H9 (cell line): ENCODE data around the gene MTFP1. TPM values are rescaled to one million over a fixed set of nuclear protein-coding genes. Genes with fewer than 3 reads are reported as not detected.
"Not testable (repeated sequence)": the region's sequence is repeated elsewhere in the genome, so short reads cannot be mapped to it uniquely, and the experiment has no call there.

Experiments used
- DNase-seq: peaks from one replicate; pipeline ENCODE4 v3.0.0-alpha.2; 2017
- H2AFZ ChIP-seq: one replicate; pipeline ENCODE4 v1.6.1; 2013; ENCODE audit warnings: mild to moderate bottlenecking, low read length, control low read depth, moderate library complexity
- H2AK5ac ChIP-seq: 2 replicates; pipeline ENCODE4 v1.6.1; 2013; ENCODE audit warnings: low read length, control low read depth, mixed read lengths; ENCODE audit not compliant: insufficient read length
- H2BK120ac ChIP-seq: one replicate; pipeline ENCODE4 v1.6.1; 2013; ENCODE audit warnings: low read depth, mild to moderate bottlenecking, low read length, control low read depth, inconsistent platforms; ENCODE audit not compliant: poor library complexity, severe bottlenecking
- H2BK12ac ChIP-seq: 2 replicates; pipeline ENCODE4 v1.6.1; 2013; ENCODE audit warnings: low read length, control low read depth, mixed read lengths, low read depth; ENCODE audit not compliant: insufficient read length
- H2BK15ac ChIP-seq: 2 replicates; pipeline ENCODE4 v1.6.1; 2013; ENCODE audit warnings: low read depth, low read length, control low read depth
- H2BK20ac ChIP-seq: one replicate; pipeline ENCODE4 v1.6.1; 2013; ENCODE audit warnings: low read depth, mild to moderate bottlenecking, low read length, control low read depth, inconsistent platforms; ENCODE audit not compliant: poor library complexity, severe bottlenecking
- H2BK5ac ChIP-seq: 2 replicates; pipeline ENCODE4 v1.6.1; 2013; ENCODE audit warnings: low read length, control low read depth, mixed read lengths; ENCODE audit not compliant: insufficient read length
- H3K14ac ChIP-seq: 2 replicates; pipeline ENCODE4 v1.6.1; 2013; ENCODE audit warnings: low read length, control low read depth; ENCODE audit not compliant: insufficient read depth
- H3K18ac ChIP-seq: 2 replicates; pipeline ENCODE4 v1.6.1; 2013; ENCODE audit warnings: low read depth, mild to moderate bottlenecking, mixed read lengths, low read length, control low read depth; ENCODE audit not compliant: insufficient read length
- H3K23ac ChIP-seq: 2 replicates; pipeline ENCODE4 v1.6.1; 2013; ENCODE audit warnings: low read length, control low read depth, mixed read lengths, low read depth; ENCODE audit not compliant: insufficient read length
- H3K23me2 ChIP-seq: 2 replicates; pipeline ENCODE4 v1.6.1; 2013; ENCODE audit warnings: low read depth, mild to moderate bottlenecking, mixed read lengths, low read length, control low read depth; ENCODE audit not compliant: insufficient read length, poor library complexity, severe bottlenecking
- H3K27ac ChIP-seq: 2 replicates; pipeline ENCODE4 v1.5.1; 2013; ENCODE audit warnings: low read length, control low read depth, mixed read lengths, low read depth; ENCODE audit not compliant: insufficient read length
- H3K27me3 ChIP-seq: 2 replicates; pipeline ENCODE4 v1.6.1; 2013; ENCODE audit warnings: low read length, control low read depth, inconsistent platforms; ENCODE audit not compliant: insufficient read depth
- H3K4ac ChIP-seq: 2 replicates; pipeline ENCODE4 v1.6.1; 2013; ENCODE audit warnings: low read depth, mild to moderate bottlenecking, control low read depth, inconsistent platforms, low read length, moderate library complexity
- H3K4me1 ChIP-seq: 2 replicates; pipeline ENCODE4 v1.6.1; 2013; ENCODE audit warnings: low read length, control low read depth, inconsistent platforms; ENCODE audit not compliant: insufficient read depth
- H3K4me2 ChIP-seq: 2 replicates; pipeline ENCODE4 v1.6.1; 2013; ENCODE audit warnings: low read length, control low read depth, mixed read lengths; ENCODE audit not compliant: insufficient read length, insufficient read depth
- H3K56ac ChIP-seq: 2 replicates; pipeline ENCODE4 v1.6.1; 2013; ENCODE audit warnings: low read depth, mild to moderate bottlenecking, mixed read lengths, low read length, control low read depth; ENCODE audit not compliant: insufficient read length
- H3K79me1 ChIP-seq: 2 replicates; pipeline ENCODE4 v1.6.1; 2013; ENCODE audit warnings: low read depth, mild to moderate bottlenecking, moderate library complexity, low read length, control low read depth, inconsistent platforms; ENCODE audit not compliant: insufficient read depth, poor library complexity, severe bottlenecking
- H3K79me2 ChIP-seq: 2 replicates; pipeline ENCODE4 v1.6.1; 2013; ENCODE audit warnings: low read length, control low read depth, inconsistent platforms; ENCODE audit not compliant: insufficient read depth
- H3K9ac ChIP-seq: 2 replicates; pipeline ENCODE4 v1.6.1; 2013; ENCODE audit warnings: low read length, control low read depth, mixed read lengths; ENCODE audit not compliant: insufficient read length; ENCODE audit errors: extremely low read depth
- H3K9me3 ChIP-seq: one replicate; pipeline ENCODE4 v1.6.1; 2013; ENCODE audit warnings: low read depth, low read length, inconsistent platforms; ENCODE audit not compliant: control insufficient read depth
- H3T11ph ChIP-seq: one replicate; pipeline ENCODE4 v1.6.1; 2013; ENCODE audit warnings: mild to moderate bottlenecking, low read length, control low read depth, inconsistent platforms
- H4K20me1 ChIP-seq: one replicate; pipeline ENCODE4 v1.6.1; 2013; ENCODE audit not compliant: control insufficient read depth, insufficient read length, insufficient read depth
- H4K5ac ChIP-seq: 2 replicates; pipeline ENCODE4 v1.6.1; 2013; ENCODE audit warnings: low read depth, mild to moderate bottlenecking, mixed read lengths, low read length, control low read depth; ENCODE audit not compliant: insufficient read length
- H4K8ac ChIP-seq: replicated peaks from 2 replicates; pipeline ENCODE4 v1.6.1; 2013; ENCODE audit warnings: low read length, control low read depth, mixed read lengths, low read depth; ENCODE audit not compliant: insufficient read length
- H4K91ac ChIP-seq: 2 replicates; pipeline ENCODE4 v1.6.1; 2013; ENCODE audit warnings: low read depth, mild to moderate bottlenecking, moderate library complexity, mixed read lengths, low read length, control low read depth; ENCODE audit not compliant: insufficient read length
- H3K27ac Mint-ChIP-seq, 3 experiments: 2 replicates in 2 of 3; 3 replicates in 1 of 3; pipeline ENCODE4 v1.8.0; 2020 to 2021; ENCODE audit warnings: mixed read lengths in 3 of 3, mild to moderate bottlenecking in 1 of 3, moderate library complexity in 1 of 3
- H3K27me3 Mint-ChIP-seq: 2 replicates; pipeline ENCODE4 v1.8.0; 2021; ENCODE audit warnings: low read depth, mild to moderate bottlenecking, moderate library complexity, mixed read lengths
- H3K36me3 Mint-ChIP-seq, 3 experiments: 2 replicates in 2 of 3; 3 replicates in 1 of 3; pipeline ENCODE4 v1.8.0; 2020 to 2021; ENCODE audit warnings: low read depth in 3 of 3, mixed read lengths in 3 of 3; ENCODE audit not compliant: insufficient read depth in 1 of 3
- H3K4me1 Mint-ChIP-seq, 2 experiments: 2 replicates each; pipeline ENCODE4 v1.8.0; 2020; ENCODE audit warnings: mixed read lengths in 2 of 2
- H3K4me3 Mint-ChIP-seq, 2 experiments: 2 replicates in 1 of 2; 3 replicates in 1 of 2; pipeline ENCODE4 v1.8.0; 2020 to 2021; ENCODE audit warnings: mild to moderate bottlenecking in 2 of 2, mixed read lengths in 2 of 2, moderate library complexity in 1 of 2
- H3K9me3 Mint-ChIP-seq, 2 experiments: 2 replicates in 1 of 2; 3 replicates in 1 of 2; pipeline ENCODE4 v1.8.0; 2020; ENCODE audit warnings: mild to moderate bottlenecking in 2 of 2, mixed read lengths in 2 of 2, moderate library complexity in 1 of 2
- CTCF ChIP-seq: fragments of 200-600 bp; sonication (generic); conservative IDR thresholded peaks from 3 replicates; pipeline ENCODE4 v1.8.0; 2021; ENCODE audit warnings: antibody characterized with exemption, mild to moderate bottlenecking
- WGBS: extraction: QIAGEN DNeasy Blood & Tissue Kit; methylation state at CpG from one replicate; pipeline ENCODE4 v1.1.7; 2013; ENCODE audit warnings: missing lambda C conversion rate, low lambda C conversion rate, mixed read lengths; ENCODE audit not compliant: insufficient read length; ENCODE audit errors: extremely low coverage; 5-methylcytosine and 5-hydroxymethylcytosine counted together
- total RNA-seq: library from RNA; stranded (reverse); gene quantifications from 2 replicates; pipeline ENCODE4 v1.2.1, GENCODE V29; 2021

MTFP1 gene
- total RNA-seq, 1 experiment from 2014 or later = 46.8 TPM

GRCh38 chr22:30460147-30460546 lies 34.6 kb downstream of the MTFP1 start:
- Histone ChIP-seq H2BK20ac (no peak overlapping the region), H4K20me1 (no peaks in the 10 kb centered on the region), H3K56ac (no peak overlapping the region), H2BK120ac (no peak overlapping the region), H3K27me3 (no peaks in the 10 kb centered on the region), H3T11ph (no peak overlapping the region), H4K8ac (no peak overlapping the region), H2AK5ac (no peak overlapping the region), H2BK15ac (no peak overlapping the region), H2BK12ac (no peak overlapping the region), H3K23me2 (no peaks in the 10 kb centered on the region), H3K27ac (no peak overlapping the region), H3K9me3 (no peaks in the 10 kb centered on the region), H3K4ac (no peak overlapping the region), H2BK5ac (no peak overlapping the region), H3K79me1 (no peaks in the 10 kb centered on the region), H3K9ac (no peak overlapping the region), H3K18ac (no peak overlapping the region), H3K4me1 (no peaks in the 10 kb centered on the region), H4K91ac (no peak overlapping the region), H2AFZ (no peak overlapping the region), H4K5ac (no peak overlapping the region), H3K23ac (no peak overlapping the region), H3K14ac (no peak overlapping the region), H3K79me2 (no peaks in the 10 kb centered on the region), H3K4me2 (no peak overlapping the region)
- no peak for DNase-seq
- no CpG with 5 or more reads among the region's 4 CpGs for WGBS
- H3K4me1 Mint-ChIP-seq = peaks cover 3 to 9% of the 10 kb centered on the region in 2 experiments; a peak in 3 of 4 replicates
- TF ChIP-seq CTCF = no peak
- H3K9me3 Mint-ChIP-seq = no peaks in the 10 kb centered on the region
- H3K36me3 Mint-ChIP-seq = no peaks in the 10 kb centered on the region
- H3K27me3 Mint-ChIP-seq = peaks cover 22% of the 10 kb centered on the region
- no peak overlapping the region for H3K27ac Mint-ChIP-seq
- H3K4me3 Mint-ChIP-seq = no peak overlapping the region

- not testable (repeated sequence) for H3K23me2 ChIP-seq, H3K4me2 ChIP-seq, H2AFZ ChIP-seq, H2BK5ac ChIP-seq, H3K4me1 ChIP-seq, H2BK120ac ChIP-seq, H3T11ph ChIP-seq, H4K91ac ChIP-seq, H3K4me3 Mint-ChIP-seq, H3K79me1 ChIP-seq, H3K14ac ChIP-seq, H3K79me2 ChIP-seq, H3K27ac Mint-ChIP-seq, H3K18ac ChIP-seq, H3K27ac ChIP-seq, H4K5ac ChIP-seq, H3K9me3 Mint-ChIP-seq, H4K8ac ChIP-seq, H3K4ac ChIP-seq, H4K20me1 ChIP-seq, H2AK5ac ChIP-seq, H3K9ac ChIP-seq, H3K23ac ChIP-seq, H2BK20ac ChIP-seq, H3K4me1 Mint-ChIP-seq, H2BK15ac ChIP-seq, H3K9me3 ChIP-seq, H3K27me3 ChIP-seq, H2BK12ac ChIP-seq, H3K36me3 Mint-ChIP-seq, DNase-seq, H3K56ac ChIP-seq
- peaks cover 26% of the 10 kb centered on the region for H3K27me3 Mint-ChIP-seq
- no CpG with 5 or more reads among the region's 6 CpGs for WGBS
Observed at GRCh38 chr22:30460555-30460954, 35.0 kb downstream of the MTFP1 start.
